ENCODE data around the gene NID1.
A peak's percentile ranks its signal among the peaks of the same experiment; 100 is the strongest.
"Not testable (repeated sequence)": the region's sequence is repeated elsewhere in the genome, so short reads cannot be mapped to it uniquely, and the experiment has no call there.

The NID1 gene

DNA sequence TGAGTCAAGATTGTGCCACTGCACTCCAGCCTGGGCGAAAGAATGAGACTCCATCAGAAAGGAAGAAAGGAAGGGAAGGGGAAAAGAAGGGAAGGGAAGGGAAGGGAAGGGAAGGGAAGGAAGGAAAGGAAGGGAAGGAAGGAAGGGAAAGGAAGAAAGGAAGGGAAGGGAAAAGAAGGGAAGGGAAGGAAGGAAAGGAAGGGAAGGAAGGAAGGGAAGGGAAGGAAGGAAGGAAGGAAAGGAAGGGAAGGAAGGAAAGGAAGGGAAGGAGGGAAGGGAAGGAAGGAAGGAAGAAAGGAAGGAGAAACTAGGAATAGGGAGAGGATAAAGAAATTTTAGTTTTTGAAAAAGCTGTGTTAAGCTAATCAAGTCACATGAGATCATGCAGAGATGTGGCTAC is 33.4 kb upstream of the NID1 start:
- no peak overlapping the region for H3K4me3 ChIP-seq (ENCODE audit: low read depth, low read length)
- DNase-seq (ENCODE audit: low read depth), result no peak

DNA sequence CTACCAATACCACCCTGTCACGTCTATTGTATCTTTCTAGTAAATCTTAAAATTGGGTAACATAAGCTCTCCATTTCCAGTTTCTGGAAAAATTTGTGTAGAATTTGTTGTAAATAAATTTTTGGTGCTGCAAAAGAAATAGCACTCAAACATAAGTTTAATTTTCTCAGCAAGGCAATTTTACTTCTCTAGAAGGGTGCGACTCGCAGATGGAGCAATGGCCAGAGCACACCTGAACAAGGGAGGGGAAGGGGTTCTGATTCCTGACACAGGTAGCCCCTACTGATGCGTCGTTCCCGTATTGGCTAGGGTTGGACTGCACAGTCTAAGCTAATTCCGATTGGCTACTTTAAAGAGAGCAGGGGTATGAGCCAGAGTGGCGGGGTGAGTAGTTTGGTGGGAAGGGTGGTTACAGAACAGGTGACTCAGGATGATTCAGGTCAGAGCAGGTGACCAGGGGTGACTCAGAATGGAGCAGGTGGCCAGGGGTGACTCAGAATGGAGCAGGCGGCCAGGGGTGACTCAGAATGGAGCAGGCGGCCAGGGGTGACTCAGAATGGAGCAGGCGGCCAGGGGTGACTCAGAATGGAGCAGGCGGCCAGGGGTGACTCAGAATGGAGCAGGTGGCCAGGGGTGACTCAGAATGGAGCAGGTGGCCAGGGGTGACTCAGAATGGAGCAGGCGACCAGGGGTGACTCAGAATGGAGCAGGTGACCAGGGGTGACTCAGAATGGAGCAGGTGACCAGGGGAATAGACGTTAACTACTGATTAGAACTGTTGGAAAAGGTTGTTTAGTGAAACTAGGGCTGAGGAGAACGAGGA is 32.0 kb upstream of the NID1 start:
- H3K4me3 ChIP-seq (ENCODE audit: low read depth, low read length), result not testable (repeated sequence)
- DNase-seq (ENCODE audit: low read depth), result peak; percentile 55

DNA sequence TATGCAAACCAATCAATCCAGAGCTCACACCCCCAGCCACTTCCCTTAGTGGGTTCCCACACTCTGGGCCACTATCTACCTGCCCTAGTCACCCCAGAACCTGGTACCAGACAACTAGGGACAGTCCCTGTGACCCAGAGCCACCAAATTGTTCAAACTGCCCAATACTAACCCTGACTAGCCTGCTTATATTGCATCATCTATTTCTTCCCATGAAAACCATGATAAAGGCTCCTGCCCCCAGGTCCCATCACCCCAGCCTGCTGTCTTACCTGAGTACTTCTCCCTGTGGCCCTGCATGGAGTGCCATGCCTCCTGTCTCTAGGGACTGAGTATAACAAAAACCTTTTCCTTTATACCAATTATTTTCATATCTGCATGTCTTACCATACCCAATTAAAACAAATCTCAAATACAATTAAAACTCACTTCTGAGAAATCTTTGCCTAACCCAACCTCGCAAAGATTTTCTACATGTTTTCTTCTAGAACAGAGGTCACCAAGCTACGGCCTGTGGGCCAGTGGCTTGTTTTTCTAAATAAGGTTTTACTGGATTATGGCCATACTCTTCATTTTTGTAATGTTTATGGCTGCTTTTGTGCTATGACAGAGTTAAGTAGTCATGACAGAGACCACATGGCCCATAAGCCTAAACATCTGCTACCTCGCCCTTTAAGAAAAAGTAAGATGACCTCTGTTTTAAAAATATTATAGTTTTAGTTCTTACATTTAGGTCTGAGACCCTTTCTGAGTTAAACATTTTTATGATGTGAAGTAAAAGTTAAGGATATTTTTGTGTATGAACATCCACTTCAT is 31.0 kb upstream of the NID1 start:
- H3K4me3 ChIP-seq (ENCODE audit: low read depth, low read length), result no peak overlapping the region
- no peak for DNase-seq (ENCODE audit: low read depth)

DNA sequence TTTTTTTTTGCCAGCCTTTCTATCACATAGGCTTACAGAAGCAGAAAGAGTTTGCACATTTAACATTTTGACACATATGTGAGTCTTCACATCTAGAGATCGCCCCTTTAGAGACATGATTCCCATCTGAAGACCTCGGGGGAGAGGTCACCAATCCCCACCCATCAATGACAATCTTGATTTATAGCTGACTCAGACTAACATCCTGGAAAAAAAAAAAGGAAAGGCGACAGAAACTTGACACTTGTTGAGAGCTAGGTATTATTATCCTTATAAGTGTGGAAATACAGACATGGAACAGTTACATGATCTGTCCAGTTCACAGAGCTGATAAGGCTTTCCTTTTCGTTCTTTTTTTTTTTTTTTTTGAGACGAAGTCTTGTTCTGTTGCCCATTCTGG is 28.0 kb upstream of the NID1 start:
- DNase-seq (ENCODE audit: low read depth), result no peak
- no peak overlapping the region for H3K4me3 ChIP-seq (ENCODE audit: low read depth, low read length)

DNA sequence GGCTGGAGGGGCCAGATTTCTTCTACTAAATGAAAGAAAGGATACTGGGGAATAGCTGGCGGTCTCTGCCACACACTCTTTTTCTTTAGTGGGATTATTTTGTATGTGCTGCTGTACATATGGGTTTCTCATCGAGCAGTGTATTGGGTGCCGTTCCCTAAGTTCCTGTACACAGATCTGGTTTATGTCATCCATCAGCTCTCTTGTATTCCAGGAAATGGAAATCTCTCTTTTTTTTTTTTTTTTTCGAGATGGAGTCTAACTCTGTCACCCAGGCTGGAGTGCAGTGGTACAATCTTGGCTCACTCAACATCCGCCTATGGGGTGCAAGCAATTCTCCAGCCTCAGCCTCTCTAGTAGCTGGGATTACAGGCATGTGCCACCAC is 27.0 kb upstream of the NID1 start:
- no peak for DNase-seq (ENCODE audit: low read depth)
- no peak overlapping the region for H3K4me3 ChIP-seq (ENCODE audit: low read depth, low read length)

DNA sequence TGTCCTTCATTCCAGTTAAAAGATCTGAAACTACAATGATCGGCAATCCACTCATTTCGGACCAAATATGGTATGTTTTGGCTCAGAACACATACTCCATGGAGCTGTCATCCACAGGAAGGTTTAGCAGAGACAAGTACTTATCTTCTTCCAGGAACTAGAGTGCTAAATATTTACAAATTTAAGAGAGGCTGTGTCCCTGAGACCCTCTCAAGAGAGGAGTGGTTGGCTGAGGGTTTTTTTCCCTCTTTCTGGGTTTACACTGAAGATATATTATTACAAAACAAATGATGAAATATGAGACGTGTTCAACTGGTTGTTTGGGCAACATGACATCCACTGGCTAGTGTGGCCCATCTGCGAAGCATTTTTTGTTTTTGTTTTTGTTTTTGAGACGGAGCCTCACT is 25.9 kb upstream of the NID1 start:
- no peak for DNase-seq (ENCODE audit: low read depth)
- no peak overlapping the region for H3K4me3 ChIP-seq (ENCODE audit: low read depth, low read length)

DNA sequence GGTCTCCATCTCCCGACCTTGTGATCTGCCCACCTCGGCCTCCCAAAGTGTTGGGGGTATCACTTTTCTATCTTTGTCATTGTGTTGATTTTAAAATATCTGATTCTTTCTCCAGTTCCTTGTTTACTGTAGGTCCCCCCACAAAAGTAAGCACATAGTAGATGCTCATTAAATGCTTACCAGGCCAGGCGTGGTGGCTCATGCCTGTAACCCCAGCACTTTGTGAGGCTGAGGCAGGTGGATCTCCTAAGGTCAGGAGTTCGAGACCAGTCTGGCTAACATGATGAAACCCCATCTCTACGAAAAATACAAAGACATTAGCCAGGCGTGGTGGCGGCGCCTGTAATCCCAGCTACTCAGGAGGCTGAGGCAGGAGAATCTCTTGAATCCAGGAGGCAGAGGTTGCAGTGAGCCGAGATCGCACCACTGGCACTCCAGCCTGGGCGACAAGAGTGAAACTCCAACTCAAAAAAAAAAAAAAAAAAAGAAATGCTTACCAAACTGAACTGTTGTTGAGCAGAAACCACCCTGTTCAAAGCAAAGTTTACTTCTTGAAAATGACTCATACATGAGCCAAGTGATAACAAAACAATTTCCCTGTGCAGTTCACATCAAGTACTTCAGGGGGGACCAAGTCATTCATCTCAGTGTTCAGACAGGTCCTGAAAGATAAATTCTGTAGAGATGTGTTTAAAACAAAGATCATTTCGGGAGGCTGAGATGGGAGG is 24.3 kb upstream of the NID1 start:
- no peak for DNase-seq (ENCODE audit: low read depth)
- no peak overlapping the region for H3K4me3 ChIP-seq (ENCODE audit: low read depth, low read length)

DNA sequence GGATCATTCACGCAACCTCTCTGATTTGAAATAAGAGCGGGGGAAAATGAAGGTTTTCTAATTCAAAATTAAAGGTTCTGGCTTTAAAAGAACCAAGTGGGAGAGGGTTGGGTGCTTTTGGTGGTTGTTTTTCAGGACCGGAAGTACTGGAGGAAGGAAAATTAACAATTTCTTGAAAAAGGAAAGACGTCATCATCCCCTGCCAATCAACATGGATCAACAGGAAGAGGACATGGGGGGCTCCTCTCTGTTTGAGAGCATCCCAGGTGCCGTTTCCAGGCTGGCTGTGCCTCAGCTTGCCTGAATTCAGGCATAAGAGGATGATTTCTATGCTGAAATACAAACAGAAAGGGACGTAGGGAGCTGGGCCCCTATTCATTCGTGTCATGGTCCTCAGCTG is 21.6 kb upstream of the NID1 start:
- DNase-seq (ENCODE audit: low read depth), result no peak
- H3K4me3 ChIP-seq (ENCODE audit: low read depth, low read length), result no peak overlapping the region

DNA sequence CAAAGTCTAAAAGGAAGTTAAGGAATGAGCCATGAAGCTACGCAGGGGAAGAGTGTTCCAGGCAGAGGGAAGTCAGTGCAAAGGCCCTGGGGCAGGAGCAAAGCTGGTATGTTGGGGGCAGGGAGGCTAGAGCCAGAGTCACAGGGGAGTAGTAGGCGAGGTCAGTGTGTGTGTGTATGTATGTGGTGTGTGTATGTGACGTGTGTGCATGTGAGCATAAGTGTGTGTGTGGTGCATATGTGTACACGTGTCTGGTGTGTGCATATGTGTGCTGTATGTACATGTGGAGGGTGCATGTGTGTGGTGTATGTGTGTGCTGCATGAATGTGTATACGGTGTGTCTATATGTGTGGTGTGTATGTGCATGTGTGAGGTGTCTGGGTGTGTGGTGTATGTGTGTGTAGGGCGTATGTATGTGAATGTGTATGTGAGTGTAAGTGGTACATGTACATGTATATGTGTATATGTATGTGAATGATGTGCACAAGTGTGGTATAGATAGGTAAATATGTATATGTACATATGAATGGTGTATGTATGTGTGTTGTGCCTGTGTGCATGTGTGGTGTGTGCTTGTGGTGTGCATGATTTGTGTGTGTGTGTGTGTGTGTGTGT is 20.8 kb upstream of the NID1 start:
- DNase-seq (ENCODE audit: low read depth), result no peak
- H3K4me3 ChIP-seq (ENCODE audit: low read depth, low read length), result no peak overlapping the region

DNA sequence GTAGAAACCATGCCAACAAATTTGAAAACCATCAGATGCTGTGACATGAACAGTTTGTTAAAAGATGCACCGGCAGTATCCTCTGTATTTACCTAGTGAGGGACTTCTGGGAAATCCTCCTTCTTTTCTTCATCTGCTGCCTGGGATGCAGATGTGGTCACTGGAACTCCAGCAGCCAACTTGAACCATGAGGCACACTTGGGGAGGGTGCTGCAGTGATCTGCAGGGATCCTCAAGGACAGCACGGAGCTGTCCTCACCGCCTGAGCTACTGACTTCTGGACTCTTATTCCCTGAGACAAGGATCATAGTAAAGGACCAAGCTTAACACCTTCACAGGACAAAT is 19.5 kb upstream of the NID1 start:
- H3K4me3 ChIP-seq (ENCODE audit: low read depth, low read length), result no peak overlapping the region
- no peak for DNase-seq (ENCODE audit: low read depth)

DNA sequence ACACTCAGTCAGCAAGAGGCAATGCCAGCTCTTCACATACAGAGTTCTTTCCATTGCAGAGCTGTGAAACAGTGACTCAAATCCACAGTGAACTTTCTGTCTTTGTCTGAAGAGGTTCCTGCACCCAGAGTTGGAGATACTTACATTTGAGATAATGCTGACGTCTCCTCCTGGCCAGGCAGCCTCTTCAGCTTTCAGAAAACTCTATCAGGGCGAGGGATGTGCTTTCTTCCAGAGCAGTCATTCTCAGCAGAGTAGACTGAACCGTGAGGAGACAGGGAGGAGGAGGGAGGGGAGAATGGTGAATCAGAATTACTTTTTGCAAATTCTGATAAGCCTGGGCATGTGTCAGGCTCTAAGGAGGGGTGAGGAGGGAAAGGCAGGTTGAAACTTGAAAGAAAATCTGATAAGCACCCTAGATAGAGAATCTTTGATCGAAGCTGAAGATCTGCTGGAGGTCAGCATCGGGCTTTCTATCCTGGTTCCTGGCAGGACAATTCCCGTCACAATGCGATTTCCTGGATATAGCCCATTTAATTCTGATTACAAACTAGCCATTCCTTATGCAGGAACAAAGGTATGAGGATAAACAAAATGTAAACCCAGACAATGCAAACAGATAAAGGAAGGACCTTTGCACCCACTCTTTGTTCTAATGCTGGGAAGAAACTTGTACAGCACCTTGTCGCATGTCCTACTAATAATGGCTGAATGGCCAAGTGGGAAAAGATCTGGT is 18.9 kb upstream of the NID1 start:
- no peak overlapping the region for H3K4me3 ChIP-seq (ENCODE audit: low read depth, low read length)

DNA sequence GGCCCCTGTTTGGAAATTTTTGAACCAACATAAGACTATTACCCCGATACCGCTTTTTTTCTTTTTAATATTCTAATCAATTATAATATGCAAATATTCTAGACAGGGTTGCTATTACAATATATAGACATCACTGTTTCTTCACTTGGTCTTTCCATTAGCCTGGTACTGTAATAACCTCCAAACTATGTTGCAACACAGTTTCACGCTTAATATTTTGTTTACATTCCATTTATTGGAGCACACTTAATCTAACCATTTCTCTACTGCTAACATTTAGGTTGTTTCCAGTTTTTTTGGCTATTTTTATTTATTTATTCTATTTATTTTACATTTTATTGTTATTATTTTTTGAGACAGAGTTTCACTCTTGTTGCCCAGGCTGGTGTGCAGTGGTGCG is 17.6 kb upstream of the NID1 start:
- no peak overlapping the region for H3K4me3 ChIP-seq (ENCODE audit: low read depth, low read length)
- no peak for DNase-seq (ENCODE audit: low read depth)

More for the DNA sequence above, 18.9 kb upstream of the NID1 start:
- DNase-seq (ENCODE audit: low read depth), result no peak

DNA sequence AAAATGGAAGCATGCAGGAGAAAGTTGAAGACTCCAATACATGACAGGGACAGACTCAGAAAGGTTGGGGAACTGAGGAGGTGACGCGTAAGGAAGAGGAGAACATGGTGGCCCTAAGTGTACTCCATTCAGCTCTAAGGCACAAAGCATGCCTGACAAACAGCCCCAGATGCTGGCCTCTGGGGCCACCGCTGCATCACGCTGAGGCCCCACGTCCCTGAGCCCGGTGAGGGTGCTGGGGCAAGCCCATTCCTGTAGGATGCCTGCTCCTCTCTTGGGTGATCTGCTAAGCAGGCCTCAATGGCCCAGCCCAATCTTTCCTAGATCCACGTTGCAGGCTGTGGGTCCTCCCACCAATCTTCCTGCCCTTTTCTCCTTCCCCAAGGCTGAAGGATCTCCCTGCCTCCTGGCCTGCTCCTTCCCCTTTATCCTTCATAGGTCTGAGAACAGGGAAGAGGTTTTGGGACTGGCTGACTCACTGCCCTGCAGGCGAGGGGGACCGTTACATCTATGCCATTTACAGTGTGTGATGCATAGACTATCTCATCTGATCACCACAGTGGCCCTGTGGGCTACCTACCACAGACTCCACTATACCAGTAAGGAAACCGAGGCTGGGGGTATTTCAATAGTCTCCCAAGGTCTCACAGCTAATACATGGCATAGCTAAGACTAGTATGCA is 16.8 kb upstream of the NID1 start:
- DNase-seq (ENCODE audit: low read depth), result no peak
- H3K4me3 ChIP-seq (ENCODE audit: low read depth, low read length), result no peak overlapping the region

DNA sequence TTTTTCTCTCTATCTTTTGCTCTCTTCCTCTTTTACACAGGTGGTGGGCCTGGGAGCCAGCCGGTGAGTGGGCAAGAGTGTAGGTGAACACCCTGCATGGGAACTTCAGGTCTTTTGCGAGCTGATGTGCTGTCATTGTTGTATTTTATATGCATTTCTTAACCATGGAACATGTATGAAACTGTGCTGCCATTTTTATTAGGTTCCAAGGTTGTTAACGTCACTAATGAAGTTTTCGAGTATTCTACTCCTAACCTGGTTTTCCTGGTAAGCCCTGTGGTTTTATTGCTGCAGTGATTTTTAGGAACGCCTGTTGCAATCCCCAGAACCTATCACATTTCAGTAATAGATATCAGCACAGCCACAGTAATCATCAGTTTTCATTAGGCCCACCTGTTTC is 14.8 kb upstream of the NID1 start:
- H3K4me3 ChIP-seq (ENCODE audit: low read depth, low read length), result no peak overlapping the region
- DNase-seq (ENCODE audit: low read depth), result no peak

DNA sequence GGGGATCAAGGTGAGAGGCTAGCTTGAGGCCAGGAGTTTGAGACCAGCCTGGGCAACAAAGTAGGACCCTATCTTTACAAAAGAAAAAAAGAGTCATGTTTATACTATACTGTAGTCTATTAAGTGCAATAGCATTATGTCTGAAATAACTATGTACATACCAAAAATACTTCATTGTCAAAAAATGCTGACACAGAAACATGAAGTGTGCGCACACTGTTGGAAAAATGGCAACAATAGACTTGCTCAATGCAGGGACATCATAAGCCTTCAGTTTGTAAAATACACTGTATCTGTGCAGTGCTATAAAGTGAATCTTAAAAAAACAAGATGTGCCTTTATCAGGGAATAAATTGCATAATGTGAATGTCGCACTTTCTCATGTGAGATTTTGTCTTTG is 14.1 kb upstream of the NID1 start:
- no peak overlapping the region for H3K4me3 ChIP-seq (ENCODE audit: low read depth, low read length)
- DNase-seq (ENCODE audit: low read depth), result no peak

DNA sequence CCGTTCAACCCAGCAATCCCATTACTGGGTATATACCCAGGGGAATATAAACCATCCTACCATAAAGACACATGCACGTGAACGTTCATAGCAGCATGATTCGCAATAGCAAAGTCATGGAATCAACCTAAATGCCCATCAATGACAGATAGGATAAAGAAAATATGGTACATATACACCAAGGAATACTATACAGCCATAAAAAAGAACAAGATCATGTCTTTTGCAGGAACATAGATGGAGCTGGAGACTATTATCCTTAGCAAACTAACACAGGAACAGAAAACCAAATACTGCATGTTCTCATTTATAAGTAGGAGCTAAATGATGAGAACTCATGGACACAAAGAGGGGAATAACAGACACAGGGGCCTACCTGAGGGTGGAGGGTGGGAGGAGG is 13.2 kb upstream of the NID1 start:
- not testable (repeated sequence) for H3K4me3 ChIP-seq (ENCODE audit: low read depth, low read length); DNase-seq (ENCODE audit: low read depth)

DNA sequence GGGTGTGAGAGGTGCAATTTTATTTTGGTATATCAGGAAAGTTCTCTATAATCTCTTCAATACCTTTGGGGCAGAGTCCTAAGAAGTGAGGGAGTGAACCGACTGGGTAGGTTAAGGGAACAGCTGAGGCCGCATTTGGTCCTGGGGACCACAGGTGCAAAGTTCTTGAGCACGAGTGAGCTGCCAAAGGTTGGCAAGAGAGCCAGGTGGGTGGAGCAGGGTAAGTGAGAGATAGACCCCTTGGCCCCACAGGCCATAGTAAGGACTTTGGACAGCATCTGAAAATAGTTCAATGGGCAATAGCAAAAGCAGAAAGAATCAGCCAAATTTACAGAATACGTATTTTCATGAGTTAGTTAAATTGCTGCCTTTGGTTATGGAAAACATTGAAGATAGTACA is 11.0 kb upstream of the NID1 start:
- no peak for DNase-seq (ENCODE audit: low read depth)
- H3K4me3 ChIP-seq (ENCODE audit: low read depth, low read length), result no peak overlapping the region

DNA sequence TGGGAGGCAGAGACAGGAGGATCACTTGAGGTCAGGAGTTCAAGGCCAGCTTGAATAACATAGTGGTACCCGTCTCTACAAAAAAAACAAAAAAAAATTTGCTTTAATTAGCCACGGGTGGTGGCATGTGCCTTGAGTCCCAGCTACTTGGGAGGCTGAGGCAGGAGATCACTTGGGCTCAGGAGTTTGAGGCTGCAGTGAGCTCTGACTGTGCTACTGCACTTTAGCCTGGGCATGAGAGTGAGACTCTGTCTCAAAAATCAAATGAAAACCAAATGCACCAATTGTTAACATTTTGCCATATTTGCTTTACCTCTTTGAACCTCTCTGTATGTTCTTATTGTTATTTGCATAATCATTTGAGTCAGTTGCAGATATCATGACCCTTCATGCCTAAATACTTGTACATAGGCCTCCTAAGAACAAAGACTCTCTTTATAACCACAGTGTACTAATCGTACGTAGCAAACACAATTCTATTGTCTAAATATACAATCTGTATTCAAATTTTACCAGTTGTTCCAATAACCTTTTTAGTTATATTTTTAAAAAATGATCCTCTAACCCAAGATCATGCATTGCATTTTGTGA is 8.5 kb upstream of the NID1 start:
- H3K4me3 ChIP-seq (ENCODE audit: low read depth, low read length), result no peak overlapping the region
- DNase-seq (ENCODE audit: low read depth), result no peak

DNA sequence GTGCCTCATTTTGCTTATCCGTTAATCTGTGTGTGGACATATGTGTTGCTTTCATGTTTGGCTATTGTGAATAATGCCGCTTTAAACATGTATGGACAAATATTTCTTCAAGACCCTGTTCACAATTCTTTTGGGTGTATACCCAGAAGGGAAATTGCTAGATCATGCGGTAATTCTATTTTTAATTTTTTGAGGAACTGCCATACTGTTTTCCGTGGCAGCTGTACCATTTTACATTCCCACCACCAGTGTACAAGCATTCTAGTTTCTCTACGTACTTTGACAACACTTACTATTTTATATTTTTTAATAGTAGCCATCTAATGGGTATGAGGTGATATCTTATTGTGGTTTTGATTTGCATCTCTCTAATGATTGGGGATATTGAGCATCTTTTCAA is 7.1 kb upstream of the NID1 start:
- no peak overlapping the region for H3K4me3 ChIP-seq (ENCODE audit: low read depth, low read length)
- DNase-seq (ENCODE audit: low read depth), result no peak
